GM19238 (cell line): ENCODE data around the gene MIEN1.
"Not testable (repeated sequence)": the region's sequence is repeated elsewhere in the genome, so short reads cannot be mapped to it uniquely, and the experiment has no call there.

Source experiments
- DNase-seq: peaks from one replicate; pipeline ENCODE4 v3.0.0; 2011; ENCODE audit warnings: low spot score; ENCODE audit not compliant: insufficient read length

The MIEN1 gene

GRCh38 chr17:39700148-39700987 is 30.0 kb downstream of the MIEN1 start:
- no peak for DNase-seq

DNA sequence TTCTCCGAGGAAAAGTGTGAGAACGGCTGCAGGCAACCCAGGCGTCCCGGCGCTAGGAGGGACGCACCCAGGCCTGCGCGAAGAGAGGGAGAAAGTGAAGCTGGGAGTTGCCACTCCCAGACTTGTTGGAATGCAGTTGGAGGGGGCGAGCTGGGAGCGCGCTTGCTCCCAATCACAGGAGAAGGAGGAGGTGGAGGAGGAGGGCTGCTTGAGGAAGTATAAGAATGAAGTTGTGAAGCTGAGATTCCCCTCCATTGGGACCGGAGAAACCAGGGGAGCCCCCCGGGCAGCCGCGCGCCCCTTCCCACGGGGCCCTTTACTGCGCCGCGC is 30.5 kb downstream of the MIEN1 start, which contains the start of gene ERBB2:
Gene ERBB2 (plus strand): TSS at position 247 of the 330 bp plus-strand sequence. CDS start 175 bp downstream, outside the sequence.
- no peak for DNase-seq

DNA sequence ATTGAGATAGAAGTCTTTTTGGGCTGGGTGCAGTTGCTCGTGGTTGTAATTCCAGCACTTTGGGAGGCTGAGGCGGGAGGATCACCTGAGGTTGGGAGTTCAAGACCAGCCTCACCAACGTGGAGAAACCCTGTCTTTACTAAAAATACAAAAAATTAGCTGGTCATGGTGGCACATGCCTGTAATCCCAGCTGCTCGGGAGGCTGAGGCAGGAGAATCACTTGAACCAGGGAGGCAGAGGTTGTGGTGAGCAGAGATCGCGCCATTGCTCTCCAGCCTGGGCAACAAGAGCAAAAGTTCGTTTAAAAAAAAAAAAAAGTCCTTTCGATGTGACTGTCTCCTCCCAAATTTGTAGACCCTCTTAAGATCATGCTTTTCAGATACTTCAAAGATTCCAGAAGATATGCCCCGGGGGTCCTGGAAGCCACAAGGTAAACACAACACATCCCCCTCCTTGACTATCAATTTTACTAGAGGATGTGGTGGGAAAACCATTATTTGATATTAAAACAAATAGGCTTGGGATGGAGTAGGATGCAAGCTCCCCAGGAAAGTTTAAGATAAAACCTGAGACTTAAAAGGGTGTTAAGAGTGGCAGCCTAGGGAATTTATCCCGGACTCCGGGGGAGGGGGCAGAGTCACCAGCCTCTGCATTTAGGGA is 31.0 kb downstream of the MIEN1 start:
- DNase-seq: not testable (repeated sequence)

DNA sequence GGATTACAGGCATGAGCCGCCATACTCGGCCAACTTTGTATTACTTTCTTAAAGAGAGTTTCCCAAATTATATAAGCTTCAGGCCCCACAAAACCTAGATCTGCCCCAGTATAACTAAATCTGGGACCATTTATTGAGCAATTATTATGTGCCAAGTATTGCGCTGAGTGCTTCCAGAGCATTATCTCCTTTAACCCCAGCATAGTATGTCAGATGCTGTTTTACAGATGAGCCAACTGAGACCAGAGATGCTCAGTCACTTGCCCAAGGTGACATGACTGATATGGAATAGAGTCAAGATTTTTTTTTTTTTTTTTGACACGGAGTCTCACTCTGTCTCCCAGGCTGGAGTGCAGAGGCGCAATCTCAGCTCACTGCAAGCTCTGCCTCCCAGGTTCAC is 32.4 kb downstream of the MIEN1 start:
- no peak for DNase-seq

DNA sequence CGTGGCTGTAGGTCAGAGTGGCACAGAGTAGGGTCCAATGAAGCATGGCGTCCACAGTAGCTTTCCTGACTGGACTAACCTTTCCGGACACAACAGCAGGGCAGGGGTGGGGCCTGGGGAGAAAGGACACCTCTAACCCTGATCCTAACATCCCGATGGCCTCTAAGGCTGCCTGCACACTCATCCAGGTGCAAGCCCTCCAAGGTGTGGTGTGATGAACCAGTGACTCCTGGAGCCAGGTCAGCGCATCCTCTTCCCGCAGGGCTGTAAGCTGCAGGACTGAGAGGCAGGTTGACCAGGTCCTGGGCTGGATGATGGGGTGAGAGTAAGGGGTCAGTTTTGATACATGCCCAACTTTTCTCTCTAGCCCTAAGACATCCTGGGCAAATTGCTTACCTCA is 33.6 kb downstream of the MIEN1 start:
- DNase-seq: no peak

DNA sequence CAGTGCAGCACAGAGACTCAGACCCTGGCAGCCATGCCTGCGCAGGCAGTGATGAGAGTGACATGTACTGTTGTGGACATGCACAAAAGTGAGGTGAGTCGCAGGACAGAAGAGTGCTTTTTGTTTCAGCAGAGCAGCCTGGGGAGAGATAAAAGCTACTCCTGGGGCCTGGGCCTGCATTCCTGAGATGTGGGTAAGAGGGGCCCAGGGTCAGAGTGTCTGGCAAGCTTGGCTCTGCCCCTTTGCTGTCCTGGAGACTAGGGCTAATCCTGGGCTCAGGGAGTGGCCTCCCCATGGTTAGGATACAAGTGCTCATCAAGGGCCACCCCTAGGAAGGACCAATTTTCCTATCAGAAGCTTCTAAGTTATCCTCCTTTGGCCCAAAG is 35.2 kb downstream of the MIEN1 start:
- no peak for DNase-seq

DNA sequence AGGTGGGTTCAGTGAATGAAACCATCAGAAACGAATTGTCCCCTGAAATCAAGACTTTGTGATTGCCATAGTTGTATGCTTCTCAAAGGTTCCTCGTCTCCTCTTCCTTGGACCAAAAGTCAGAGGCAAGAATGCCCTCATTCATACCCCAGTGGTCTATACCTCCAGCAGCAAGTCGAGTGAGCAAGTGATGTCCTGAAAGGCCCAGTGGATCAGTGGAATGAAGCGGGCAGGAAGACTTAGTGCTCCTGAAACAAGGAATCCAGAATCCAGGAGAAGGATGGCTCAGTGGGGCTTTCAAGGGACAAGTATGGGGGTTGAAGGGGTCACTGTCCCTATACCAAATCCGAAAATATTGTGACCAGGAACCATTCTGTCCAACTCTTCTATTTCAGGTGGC is 35.7 kb downstream of the MIEN1 start:
- DNase-seq: no peak

GRCh38 chr17:39688945-39689344 is 41.4 kb downstream of the MIEN1 start:
- no peak for DNase-seq

- no peak for DNase-seq
Observed at GRCh38 chr17:39688475-39688835, 41.9 kb downstream of the MIEN1 start.

GRCh38 chr17:39687546-39688474 is 42.5 kb downstream of the MIEN1 start, which contains the start of gene PGAP3:
Gene PGAP3, minus strand, starts transcription at chr17:39688057. Its CDS starts 43 bp downstream, at chr17:39688014.
- DNase-seq: peak; percentile 89

DNA sequence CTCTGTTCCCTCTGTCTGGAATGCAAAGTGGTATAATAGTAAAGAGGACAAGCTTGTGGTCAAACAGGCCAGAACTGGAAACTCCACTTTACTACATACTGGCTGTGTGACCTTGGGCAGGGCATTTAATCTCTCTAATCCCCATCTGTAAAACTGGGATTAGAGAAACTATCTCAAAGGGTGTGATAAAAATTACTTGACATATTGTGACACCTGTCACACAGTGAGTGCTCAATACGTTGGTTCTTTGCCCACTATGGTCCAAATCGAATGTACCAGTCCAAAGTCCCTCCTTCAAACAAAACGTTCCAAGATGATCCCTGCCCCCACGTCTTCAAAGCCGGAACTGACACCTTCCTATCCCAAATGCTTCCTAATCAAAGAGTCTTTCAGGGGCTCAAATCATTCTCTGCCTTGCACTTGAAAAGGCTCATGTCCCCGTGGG is 43.2 kb downstream of the MIEN1 start:
- no peak for DNase-seq

GRCh38 chr17:39684369-39685192 is 45.8 kb downstream of the MIEN1 start:
- DNase-seq: no peak

GRCh38 chr17:39683295-39683939 is 46.9 kb downstream of the MIEN1 start:
- no peak for DNase-seq

GRCh38 chr17:39679521-39680192 is 50.7 kb downstream of the MIEN1 start:
- DNase-seq: no peak
